ENCODE data around the gene GJB3.

- no peak for TF ChIP-seq CTCF (IDR thresholded peaks at IDR 0.05)
- no peak for TF ChIP-seq POLR2A (IDR thresholded peaks at IDR 0.05)
Observed at GRCh38 chr1:34763142-34763781, 17.8 kb upstream of the GJB3 start.
